HT1080 (cell line): ENCODE measurements around the gene FOXR2. TPM values are rescaled to one million over a fixed set of nuclear protein-coding genes. Genes with fewer than 3 reads are reported as not detected.

Source experiments
- DNase-seq: peaks from one replicate; pipeline ENCODE4 v3.0.0-alpha.2; 2015; ENCODE audit warnings: low read depth
- polyA plus RNA-seq, 2 experiments: library from polyadenylated mRNA; depleted of rRNA; stranded (reverse); fragments of >200 nt; gene quantifications; 2 replicates each; pipeline ENCODE4 v1.2.3, GENCODE V29; 2015
- small RNA-seq: library from RNA; depleted of rRNA; stranded (forward); fragments of <200 nt; gene quantifications from one replicate; pipeline ENCODE3, GENCODE V24; 2014
- total RNA-seq: library from RNA; depleted of rRNA; stranded (reverse); fragments of >200 nt; shearing (Covaris generic); gene quantifications from 2 replicates; pipeline ENCODE4 v1.2.3, GENCODE V29; 2014; rRNA removed

Gene FOXR2
- 16.4 and 18.0 TPM in 2 replicates for total RNA-seq
- polyA plus RNA-seq (2015; cell fraction: cytosol; rRNA removed) = 14.3 and 14.4 TPM in 2 replicates
- 14.6 and 15.3 TPM in 2 replicates for polyA plus RNA-seq (2015; cell fraction: nucleus; rRNA removed)

GRCh38 chrX:55623100-55623499 lies at the start of gene FOXR2:
Gene FOXR2, plus strand, starts transcription at chrX:55623400. Its CDS starts 312 bp downstream, at chrX:55623712.
- no peak for DNase-seq

GRCh38 chrX:55579115-55579514 lies 44.1 kb upstream of the FOXR2 start:
- DNase-seq = no peak

- no peak for DNase-seq
These were observed 40.8 kb upstream of the FOXR2 start for GRCh38 chrX:55582447-55582846.

GRCh38 chrX:55593296-55593695 lies 29.9 kb upstream of the FOXR2 start:
- DNase-seq = peak; percentile 59

GRCh38 chrX:55593756-55594257 lies 29.4 kb upstream of the FOXR2 start:
- peak; percentile 89 for DNase-seq

GRCh38 chrX:55598333-55598732 lies 24.9 kb upstream of the FOXR2 start:
- no peak for DNase-seq

- DNase-seq = no peak
These were observed 3.7 kb upstream of the FOXR2 start for GRCh38 chrX:55619547-55619946.

- no peak for DNase-seq
These were observed 1.2 kb downstream of the FOXR2 start for GRCh38 chrX:55624403-55624802.

GRCh38 chrX:55636109-55636508 lies 12.9 kb downstream of the FOXR2 start:
- DNase-seq = no peak

GRCh38 chrX:55638933-55639332 lies 15.7 kb downstream of the FOXR2 start:
- DNase-seq = no peak

GRCh38 chrX:55640854-55641253 lies 17.7 kb downstream of the FOXR2 start:
- no peak for DNase-seq

- DNase-seq = no peak
These were observed 25.2 kb downstream of the FOXR2 start for GRCh38 chrX:55648434-55648833.

GRCh38 chrX:55659931-55660330 lies 36.7 kb downstream of the FOXR2 start:
- DNase-seq = no peak

GRCh38 chrX:55663584-55663983 lies 40.4 kb downstream of the FOXR2 start:
- no peak for DNase-seq

GRCh38 chrX:55668084-55668483 lies 44.9 kb downstream of the FOXR2 start:
- DNase-seq = no peak

Small RNAs within 50 kb of the gene (small RNA-seq; reads per million reads assigned to genes)
- not detected for gene RF00019

Other genes with a start within 250 kb of the FOXR2 start
- 7.9 and 10.5 TPM in 2 replicates for gene MAGEH1, start 171.3 kb upstream of the FOXR2 start, total RNA-seq
- gene USP51, start 133.6 kb upstream of the FOXR2 start, total RNA-seq = 0.57 and 0.58 TPM in 2 replicates
- gene RRAGB, start 94.3 kb downstream of the FOXR2 start, total RNA-seq = 3.1 and 6.0 TPM in 2 replicates